ENCODE data around the gene FMO2.

The FMO2 gene

GRCh38 chr1:171210355-171210754, 25.3 kb downstream of the FMO2 start:
- Histone ChIP-seq H4K20me1 (ENCODE audit: low read depth, low read length) (no peaks in the 10 kb centered on the region), H3K27me3 (ENCODE audit: low read length) (no peaks in the 10 kb centered on the region), H3K9me3 (ENCODE audit: insufficient read depth, low read length) (no peaks in the 10 kb centered on the region), H2AFZ (ENCODE audit: low read depth, low read length, severe bottlenecking) (no peak overlapping the region), H3K9me2 (replicated peaks; ENCODE audit: insufficient read depth, low read length) (no peaks in the 10 kb centered on the region), H3K4me2 (ENCODE audit: low read depth, low read length, poor library complexity, severe bottlenecking) (no peak overlapping the region), H3K79me2 (ENCODE audit: insufficient read depth, low read length) (no peaks in the 10 kb centered on the region), H3K4me3 (ENCODE audit: insufficient read depth, low read length, poor library complexity, severe bottlenecking) (no peak overlapping the region), H3K9ac (ENCODE audit: low read length) (no peak overlapping the region), H3F3A (ENCODE audit: insufficient read depth) (no peaks in the 10 kb centered on the region), H3K36me3 (ENCODE audit: low read length) (no peaks in the 10 kb centered on the region), H3K27ac (ENCODE audit: low read depth, low read length) (no peak overlapping the region)
- TF ChIP-seq EZH2phosphoT487 (conservative IDR thresholded peaks at IDR 0.05; ENCODE audit: low read length) = no peak
- TF ChIP-seq, protein P1, sequence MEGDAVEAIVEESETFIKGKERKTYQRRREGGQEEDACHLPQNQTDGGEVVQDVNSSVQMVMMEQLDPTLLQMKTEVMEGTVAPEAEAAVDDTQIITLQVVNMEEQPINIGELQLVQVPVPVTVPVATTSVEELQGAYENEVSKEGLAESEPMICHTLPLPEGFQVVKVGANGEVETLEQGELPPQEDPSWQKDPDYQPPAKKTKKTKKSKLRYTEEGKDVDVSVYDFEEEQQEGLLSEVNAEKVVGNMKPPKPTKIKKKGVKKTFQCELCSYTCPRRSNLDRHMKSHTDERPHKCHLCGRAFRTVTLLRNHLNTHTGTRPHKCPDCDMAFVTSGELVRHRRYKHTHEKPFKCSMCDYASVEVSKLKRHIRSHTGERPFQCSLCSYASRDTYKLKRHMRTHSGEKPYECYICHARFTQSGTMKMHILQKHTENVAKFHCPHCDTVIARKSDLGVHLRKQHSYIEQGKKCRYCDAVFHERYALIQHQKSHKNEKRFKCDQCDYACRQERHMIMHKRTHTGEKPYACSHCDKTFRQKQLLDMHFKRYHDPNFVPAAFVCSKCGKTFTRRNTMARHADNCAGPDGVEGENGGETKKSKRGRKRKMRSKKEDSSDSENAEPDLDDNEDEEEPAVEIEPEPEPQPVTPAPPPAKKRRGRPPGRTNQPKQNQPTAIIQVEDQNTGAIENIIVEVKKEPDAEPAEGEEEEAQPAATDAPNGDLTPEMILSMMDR (IDR thresholded peaks at IDR 0.05; ENCODE audit: insufficient read depth, low read length, poor library complexity, severe bottlenecking) = no peak

DNA sequence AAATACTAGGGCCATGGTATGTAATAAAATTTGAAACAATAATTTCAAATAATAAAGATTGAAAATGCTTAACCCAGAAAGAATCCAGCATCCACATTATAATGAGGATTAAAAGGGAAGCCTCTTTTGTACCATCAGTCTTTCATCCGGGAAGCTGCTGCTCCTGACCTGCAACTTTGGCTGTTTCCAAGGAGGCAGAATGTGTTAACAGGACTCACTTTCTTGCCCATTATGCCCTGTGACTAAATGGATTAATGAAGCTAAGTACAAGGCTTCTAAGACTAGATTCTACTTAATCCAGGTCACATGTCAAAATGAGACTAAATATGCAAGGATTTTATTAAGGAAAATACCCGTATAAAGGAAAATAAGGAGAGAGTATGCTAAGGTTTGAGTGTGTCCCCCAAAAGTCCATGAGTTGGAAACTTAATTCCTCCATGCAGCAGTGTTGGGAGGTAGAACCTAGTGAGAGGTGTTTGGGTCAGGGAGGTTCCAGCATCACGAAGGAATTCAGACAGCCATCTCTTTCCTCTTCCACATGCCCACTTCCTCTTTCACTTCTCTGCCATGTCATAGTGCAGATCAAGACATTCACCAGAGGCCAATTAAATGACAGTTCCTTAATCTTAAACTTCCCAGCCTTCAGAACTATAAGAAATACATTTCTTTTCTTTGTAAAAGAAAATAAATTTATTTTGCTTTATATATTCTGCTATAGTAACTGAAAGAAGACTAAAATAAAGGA, 27.7 kb downstream of the FMO2 start:
- no peak overlapping the region for H3K27ac ChIP-seq (ENCODE audit: low read depth, low read length)
- H2AFZ ChIP-seq (ENCODE audit: low read depth, low read length, severe bottlenecking) = no peak overlapping the region
- H3K4me2 ChIP-seq (ENCODE audit: low read depth, low read length, poor library complexity, severe bottlenecking) = no peak overlapping the region

GRCh38 chr1:171213559-171214454, 28.7 kb downstream of the FMO2 start:
- Histone ChIP-seq H3K4me2 (ENCODE audit: low read depth, low read length, poor library complexity, severe bottlenecking) (no peak overlapping the region), H3F3A (ENCODE audit: insufficient read depth) (no peaks in the 10 kb centered on the region), H4K20me1 (ENCODE audit: low read depth, low read length) (no peaks in the 10 kb centered on the region), H3K4me3 (ENCODE audit: insufficient read depth, low read length, poor library complexity, severe bottlenecking) (no peak overlapping the region), H2AFZ (ENCODE audit: low read depth, low read length, severe bottlenecking) (no peak overlapping the region), H3K79me2 (ENCODE audit: insufficient read depth, low read length) (no peaks in the 10 kb centered on the region), H3K36me3 (ENCODE audit: low read length) (no peaks in the 10 kb centered on the region), H3K9me3 (ENCODE audit: insufficient read depth, low read length) (no peaks in the 10 kb centered on the region), H3K27me3 (ENCODE audit: low read length) (no peaks in the 10 kb centered on the region), H3K27ac (ENCODE audit: low read depth, low read length) (no peak overlapping the region), H3K9me2 (replicated peaks; ENCODE audit: insufficient read depth, low read length) (no peaks in the 10 kb centered on the region), H3K9ac (ENCODE audit: low read length) (no peak overlapping the region)
- TF ChIP-seq, protein P1 (IDR thresholded peaks at IDR 0.05; ENCODE audit: insufficient read depth, low read length, poor library complexity, severe bottlenecking) = no peak
- TF ChIP-seq EZH2phosphoT487 (conservative IDR thresholded peaks at IDR 0.05; ENCODE audit: low read length) = no peak

More for the DNA sequence above, 27.7 kb downstream of the FMO2 start:
- Histone ChIP-seq H3K36me3 (ENCODE audit: low read length) (no peaks in the 10 kb centered on the region), H3F3A (ENCODE audit: insufficient read depth) (no peaks in the 10 kb centered on the region), H3K9me2 (replicated peaks; ENCODE audit: insufficient read depth, low read length) (no peaks in the 10 kb centered on the region), H3K9ac (ENCODE audit: low read length) (no peak overlapping the region), H3K4me3 (ENCODE audit: insufficient read depth, low read length, poor library complexity, severe bottlenecking) (no peak overlapping the region), H3K9me3 (ENCODE audit: insufficient read depth, low read length) (no peaks in the 10 kb centered on the region), H3K79me2 (ENCODE audit: insufficient read depth, low read length) (no peaks in the 10 kb centered on the region), H4K20me1 (ENCODE audit: low read depth, low read length) (no peaks in the 10 kb centered on the region), H3K27me3 (ENCODE audit: low read length) (no peaks in the 10 kb centered on the region)
- TF ChIP-seq EZH2phosphoT487 (conservative IDR thresholded peaks at IDR 0.05; ENCODE audit: low read length) = no peak
- TF ChIP-seq, protein P1 (IDR thresholded peaks at IDR 0.05; ENCODE audit: insufficient read depth, low read length, poor library complexity, severe bottlenecking) = no peak

Measured in SU-DHL-6 (cell line).